NCI-H82 (cell line): Measurements from ENCODE around the gene WHRN.
A peak's percentile ranks its signal among the peaks of the same experiment; 100 is the strongest.

Experiments used
- DNase-seq: peaks from one replicate; lab custom pipeline; 2025; lab: John Stamatoyannopoulos, UW

The WHRN gene

DNA sequence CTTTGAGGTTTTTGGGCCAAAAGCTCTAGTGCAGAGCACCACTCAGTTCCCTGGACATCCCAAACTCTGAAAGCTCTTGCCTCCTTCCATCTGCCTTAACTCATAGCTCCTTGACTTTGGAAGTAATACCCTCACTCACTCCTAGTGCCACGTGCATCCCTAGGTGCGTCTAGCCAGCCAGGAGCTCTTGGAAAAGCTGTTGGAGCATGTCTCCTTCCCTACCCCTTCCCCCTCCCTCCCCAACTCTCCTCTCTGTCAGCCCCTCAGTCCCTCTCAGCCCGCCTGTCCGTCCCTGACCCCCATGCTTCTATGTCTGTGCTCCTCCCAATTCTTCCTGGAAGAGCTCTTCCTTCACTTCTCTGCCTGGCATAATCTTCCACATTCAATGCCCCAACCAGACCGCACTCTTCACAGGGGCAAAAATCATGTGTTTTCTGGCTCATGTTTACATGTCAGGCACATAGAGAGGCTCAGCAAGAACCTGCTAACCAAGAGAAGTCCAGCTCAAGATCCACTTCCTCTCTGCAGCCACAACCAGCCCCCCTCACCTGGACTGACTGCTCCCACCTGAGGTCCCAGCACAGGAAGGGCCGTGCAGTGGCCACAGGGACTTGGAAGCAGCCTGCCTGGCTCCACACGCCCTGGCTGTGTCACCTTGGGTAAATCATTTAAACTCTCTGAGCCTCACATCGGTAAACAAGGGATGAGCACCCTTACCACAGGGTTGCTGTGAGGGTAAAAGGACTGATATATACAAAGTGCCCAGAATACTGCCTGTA is 58.4 kb downstream of the WHRN start:
- DNase-seq: no peak

DNA sequence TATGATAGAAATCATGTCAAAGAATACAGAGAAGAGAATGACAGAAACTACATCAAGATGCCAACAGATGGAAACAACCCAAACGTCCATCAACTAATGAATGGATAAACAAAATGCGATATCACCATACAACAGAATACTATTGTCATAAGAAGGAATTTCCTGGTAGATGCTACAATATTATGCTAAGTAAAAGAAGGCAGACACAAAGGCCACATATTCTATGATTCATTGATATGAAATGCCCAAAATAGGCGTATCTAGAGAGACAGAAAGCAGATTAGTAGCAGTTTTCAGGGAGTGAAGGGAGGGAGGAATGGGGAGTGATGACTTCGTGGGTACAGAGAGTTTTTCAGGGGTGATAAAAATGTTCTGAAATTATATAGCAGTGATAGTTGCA is 59.2 kb downstream of the WHRN start:
- no peak for DNase-seq

DNA sequence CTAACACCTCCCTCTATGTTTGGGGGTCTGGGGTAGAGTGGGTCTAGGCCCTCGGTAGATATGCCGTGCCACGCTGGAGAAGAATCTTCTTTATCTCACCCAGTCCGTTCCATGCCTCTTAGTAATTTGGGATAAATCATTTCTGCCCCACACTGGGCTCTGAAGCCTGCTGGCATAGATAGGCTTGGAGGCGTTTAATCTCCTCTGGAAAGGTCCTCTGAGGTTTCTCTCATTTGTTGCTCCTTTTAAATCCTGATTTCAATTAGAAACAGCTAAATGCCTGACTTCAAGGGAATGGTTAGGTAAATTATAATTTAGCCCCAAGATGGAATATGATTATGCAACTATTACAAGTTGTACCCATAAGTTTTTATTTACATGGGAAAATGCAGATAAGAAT is 59.7 kb downstream of the WHRN start:
- DNase-seq: no peak

DNA sequence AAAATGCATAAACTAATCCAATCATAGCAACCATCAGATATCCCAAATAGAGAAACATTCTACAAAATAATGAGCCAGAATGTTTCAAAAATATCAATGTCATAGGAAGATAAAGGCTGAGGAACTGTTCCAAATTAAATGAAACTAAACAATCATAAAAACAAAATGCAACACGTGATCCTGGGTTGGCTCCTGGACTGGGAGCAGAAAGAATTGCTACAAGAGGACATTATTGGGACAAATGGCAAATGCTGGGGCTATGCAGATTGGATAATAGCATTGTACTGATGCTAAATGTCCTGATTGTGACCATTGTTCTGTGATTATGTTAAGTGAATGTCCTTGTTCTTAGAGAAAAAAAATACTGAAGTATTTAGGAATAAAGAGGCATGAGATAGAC is 63.3 kb downstream of the WHRN start:
- DNase-seq: no peak

DNA sequence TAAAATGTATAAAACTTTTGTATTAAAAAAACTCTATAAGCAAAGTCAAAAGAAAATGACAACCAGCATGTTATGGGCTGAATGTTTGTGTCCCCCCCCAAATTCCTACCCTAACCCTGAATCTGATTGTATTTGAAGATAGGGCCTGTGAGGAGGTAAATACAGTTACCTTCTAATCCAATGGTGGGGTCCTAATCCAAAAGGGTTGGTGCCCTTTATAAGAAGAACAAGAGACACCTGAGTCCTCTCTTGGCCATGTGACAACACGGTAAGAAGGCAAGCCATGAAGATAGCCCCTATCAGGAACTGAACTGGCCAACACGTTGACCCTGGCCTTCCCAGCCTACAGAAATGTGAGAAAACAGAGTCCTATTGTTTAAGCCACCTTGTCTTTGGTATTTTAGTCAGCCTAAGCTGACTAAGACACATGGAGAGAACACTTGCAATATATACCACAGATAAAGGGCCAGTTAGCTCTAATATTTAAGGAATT is 67.8 kb downstream of the WHRN start:
- no peak for DNase-seq

DNA sequence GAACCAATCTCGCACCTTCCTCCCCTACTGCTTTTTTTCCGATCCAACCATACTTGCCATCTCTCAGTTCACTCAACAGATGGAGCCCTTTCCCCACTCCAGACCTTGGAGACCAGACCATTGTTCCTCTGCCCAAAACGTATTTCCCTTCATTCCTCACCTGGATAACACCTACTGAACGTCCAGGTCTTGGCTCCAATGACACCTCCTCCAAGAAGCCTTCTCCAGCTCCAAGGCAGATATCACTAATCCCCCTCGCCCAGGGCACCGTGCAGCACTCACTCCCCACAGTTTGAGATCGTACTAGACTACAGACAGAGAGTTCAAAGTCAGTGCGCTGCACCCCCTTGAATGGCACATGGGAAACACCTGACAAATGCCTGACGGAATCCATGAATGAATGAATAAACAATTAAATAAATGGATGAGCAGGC is 70.4 kb downstream of the WHRN start:
- DNase-seq: peak; percentile 59

DNA sequence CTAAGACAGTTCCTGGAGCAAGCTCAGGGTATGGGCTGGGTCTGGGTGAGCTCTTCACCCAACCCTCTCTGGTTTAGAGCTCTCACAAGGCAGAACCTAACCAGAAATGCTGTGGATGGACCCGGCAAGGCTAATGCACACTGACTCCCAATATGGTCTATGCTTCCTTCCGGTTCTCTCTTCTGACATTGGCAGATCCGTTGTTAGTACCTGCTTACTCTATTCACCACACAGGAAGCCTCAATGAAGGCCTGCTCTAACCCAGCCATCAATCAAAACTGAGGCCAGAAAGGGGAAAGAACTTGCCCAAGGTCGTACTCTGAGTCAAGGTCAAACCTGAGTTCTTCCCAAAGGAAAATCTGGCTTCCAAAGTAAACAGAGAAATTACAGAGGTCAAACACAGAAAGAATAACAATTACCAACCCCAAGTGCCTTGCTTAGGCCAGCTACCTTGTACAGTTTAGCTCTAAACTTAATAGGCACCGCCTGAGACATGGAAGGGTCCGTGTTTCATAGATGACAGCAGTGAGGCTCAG is 71.5 kb downstream of the WHRN start:
- no peak for DNase-seq

DNA sequence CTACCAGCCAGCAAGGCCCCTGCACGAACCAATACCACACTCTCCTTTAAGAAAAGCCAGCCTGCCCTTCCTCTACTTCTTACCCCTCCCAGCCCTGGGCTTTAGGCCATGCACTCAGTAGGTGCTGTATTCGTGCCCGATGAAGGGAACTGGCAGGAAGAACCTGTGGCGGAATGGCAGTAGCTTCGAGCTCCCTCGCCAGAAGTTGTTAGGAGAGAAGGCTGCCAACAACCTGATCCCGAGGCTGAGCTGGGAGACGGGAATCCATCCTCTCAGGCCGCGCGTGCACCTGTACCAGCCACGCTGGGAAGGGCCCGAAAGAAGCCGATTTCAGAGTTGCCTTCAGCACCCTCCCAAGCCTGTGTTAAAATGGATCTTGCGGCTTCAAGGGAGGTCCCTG is 72.2 kb downstream of the WHRN start:
- no peak for DNase-seq

DNA sequence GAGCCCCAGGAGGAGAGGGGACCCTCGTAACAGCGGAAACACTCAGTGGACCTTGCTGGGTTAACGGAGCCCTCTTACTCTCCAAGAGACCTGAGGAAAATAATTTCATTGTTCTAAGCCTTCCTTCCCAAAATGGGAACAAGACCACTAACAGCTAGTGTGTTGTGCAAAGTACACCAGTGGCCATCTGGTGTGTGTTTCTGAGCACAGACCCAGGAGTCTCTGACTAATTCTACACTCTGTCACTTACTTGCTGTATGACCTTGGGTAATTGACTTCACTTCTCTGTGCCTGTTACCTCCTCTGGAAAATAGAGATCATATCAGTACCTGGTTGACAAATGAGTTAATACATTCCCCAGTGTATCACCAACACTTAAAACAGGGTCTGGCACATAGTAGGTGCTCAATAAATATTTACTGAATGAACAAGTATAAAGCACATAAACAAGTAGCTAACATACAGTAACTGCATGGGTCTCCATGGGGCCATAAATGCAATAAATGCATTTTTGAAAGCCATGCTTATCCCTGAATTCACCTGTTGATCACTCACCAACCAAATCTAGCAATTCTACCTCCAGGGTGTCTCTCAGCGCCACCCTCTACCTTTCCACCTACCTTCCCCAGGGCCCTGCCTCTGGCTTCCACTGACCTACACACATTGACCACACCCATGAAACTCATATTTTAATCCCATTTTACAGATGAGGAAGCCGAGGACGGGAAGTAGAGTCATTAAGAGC is 72.8 kb downstream of the WHRN start:
- no peak for DNase-seq

DNA sequence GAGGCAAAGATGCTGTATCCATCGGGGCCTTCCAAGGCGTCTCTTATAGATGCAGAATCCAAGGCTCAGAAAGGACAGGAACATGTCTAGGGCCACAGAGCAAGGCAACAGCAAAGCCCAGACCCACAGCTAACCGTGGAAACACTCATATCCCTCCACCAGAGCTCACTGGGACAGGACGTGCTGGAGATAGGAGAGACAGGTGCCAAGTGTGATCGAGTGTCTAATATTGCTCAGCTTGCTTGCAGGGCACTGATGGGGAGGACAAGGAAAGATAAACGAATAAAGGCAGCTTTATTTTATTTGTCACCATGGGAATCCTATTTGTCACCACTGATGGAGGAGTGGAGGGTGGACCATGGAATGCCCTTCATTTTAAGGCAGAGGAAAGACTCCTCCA is 73.5 kb downstream of the WHRN start:
- DNase-seq: no peak

DNA sequence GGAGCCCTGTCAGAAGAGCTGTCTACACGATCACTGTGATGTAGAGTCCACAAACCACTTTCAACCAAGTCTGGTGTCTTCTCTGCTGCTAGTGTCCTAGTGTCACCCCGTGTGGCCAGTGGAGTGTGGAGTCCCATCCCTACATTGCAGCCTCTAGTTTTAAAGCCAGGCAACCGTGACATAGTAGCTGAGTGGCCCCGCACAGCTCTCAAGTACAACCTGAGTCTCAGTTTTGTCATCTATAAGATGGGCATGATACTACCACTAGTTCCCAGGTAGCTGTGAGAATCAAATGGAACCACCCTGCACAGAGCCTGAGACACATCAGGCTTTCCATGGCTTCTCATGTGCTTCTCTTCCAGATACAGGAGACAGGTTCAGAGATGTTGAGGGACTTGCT is 74.3 kb downstream of the WHRN start:
- DNase-seq: no peak

DNA sequence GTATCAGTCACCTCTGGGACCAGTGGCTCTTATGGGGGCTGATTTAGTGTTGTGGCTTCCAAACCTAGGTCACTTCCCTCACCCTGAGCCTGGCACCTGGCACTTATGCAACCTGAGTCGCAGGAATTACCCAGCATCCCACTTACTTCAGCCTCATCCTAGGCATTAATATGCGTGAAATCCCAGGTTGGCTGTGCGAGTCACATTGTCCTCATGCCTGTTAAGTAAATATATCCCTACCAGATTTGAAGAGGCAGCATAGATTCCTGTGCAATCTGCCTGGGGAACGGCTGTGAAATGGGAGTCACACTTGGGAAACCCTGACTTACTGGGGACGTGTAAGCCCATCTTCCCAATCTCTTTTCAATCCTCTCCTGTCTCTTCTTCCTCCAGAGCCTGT is 74.8 kb downstream of the WHRN start:
- DNase-seq: peak; percentile 11

DNA sequence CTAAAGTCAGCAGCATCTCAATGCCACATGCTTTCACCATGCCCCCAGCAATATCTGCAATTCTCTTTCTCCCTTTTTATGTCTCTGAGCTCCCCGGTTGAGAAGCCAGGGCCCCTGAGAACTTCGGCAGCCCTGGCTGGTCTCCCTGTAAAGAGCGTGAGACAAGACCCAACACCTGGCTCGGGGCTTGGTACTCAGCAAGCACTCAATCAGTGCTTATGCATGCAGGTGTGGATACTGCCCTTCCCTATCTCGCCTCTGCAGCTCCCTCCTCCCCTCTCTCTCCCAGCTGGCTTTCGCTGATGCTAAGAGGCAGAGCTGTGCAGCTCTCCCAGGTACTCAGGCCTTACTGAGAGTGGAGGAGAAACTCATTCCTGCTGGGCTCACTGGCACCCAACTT is 75.8 kb downstream of the WHRN start:
- DNase-seq: no peak

DNA sequence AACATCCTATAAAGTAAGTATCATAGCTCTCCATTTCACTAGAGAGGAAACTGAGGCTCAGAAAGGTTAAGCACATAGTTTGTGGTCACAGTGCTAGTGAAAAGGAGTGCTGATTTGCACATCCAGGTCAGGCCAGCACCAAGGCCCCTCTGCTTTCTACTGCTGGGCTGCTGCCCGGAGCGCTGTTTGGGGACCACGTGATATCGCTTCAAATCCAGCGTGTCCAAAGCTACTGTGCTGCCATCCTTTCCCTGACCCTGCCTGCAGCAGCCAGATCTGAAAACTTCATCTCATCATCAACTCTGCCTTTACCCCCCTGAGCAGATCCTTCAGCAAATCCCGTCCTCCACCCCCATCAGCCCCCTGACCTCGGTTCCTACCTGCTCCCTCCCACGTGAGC is 76.8 kb downstream of the WHRN start:
- no peak for DNase-seq

DNA sequence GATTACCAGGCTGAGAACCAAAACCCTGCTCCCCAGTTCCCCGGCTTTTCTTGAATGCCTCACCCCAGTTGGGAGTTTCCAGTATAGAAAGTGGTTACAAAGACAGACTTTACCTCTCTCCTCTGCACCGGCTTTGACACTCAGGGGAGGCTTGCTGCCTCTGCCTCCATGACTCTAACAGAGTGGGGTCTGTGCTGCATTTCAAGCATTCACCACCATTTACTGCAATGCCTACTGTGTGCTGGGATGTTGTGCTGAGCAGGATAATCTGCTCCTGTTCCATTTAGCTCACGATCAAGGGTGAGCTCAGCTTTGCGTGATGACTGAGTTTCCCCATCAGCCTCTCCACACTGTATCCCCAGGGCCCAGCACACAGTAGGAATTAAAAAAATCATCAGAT is 77.6 kb downstream of the WHRN start:
- no peak for DNase-seq

DNA sequence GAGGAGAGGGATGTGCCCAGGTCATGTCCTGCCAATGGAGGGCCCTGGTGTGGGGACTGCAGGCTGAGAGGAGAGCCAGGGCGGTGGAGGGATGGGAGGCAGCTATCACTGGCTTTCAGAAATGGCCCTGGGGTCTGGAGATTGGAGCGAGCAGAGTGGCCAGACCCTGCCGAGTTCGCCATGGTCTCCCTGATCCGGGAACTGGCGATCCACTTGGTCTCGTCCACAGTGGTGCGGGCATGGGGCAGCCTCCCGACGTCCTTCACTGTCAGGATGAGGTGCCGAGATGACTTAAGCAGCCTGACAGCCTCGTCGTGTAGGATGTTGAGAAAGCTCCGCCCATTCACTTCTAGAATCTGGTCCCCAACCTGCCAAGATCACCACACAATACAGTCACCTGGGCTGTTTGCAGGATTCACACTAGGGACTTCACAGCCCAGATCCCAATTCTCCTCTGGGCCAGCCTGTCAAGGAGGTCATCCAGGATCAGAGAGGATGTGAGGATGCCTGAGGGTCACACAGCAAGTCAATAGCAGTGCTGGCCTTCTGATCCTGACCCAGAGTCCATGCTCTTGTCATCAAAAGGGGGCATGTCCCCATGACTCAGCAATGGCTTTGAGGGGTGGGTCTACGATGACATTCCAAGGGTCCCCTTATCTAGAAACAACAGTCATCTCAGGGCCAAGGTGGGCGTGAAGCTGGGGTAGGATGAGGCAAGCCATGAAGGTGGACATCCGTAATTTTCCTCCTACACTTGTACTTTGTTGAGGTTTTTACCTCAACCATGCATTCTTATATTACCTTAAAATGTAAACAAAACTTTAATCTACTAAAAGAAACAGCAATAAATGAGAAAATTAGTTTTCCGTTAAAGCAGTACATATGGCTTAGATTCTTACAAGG is 79.0 kb downstream of the WHRN start:
- no peak for DNase-seq

DNA sequence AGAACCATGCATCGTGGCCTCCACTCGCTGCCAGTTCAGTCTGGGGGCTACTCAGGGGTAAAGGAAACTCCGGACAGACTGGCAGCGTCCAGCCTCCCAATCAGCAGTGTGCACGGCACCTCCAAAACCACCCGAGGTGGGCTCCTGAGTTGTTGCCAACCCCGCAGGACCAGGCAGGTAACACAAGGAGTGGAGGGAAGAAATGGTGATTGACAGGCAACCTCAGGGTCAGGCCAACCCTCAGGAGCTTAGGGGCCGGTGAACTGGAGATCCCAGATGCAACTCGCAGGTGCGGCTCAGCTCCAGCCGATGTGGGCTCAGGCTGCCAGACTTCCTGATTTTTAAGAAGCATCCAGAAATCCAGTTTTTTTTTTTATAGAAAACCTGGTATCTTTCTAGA is 80.1 kb downstream of the WHRN start:
- DNase-seq: no peak

DNA sequence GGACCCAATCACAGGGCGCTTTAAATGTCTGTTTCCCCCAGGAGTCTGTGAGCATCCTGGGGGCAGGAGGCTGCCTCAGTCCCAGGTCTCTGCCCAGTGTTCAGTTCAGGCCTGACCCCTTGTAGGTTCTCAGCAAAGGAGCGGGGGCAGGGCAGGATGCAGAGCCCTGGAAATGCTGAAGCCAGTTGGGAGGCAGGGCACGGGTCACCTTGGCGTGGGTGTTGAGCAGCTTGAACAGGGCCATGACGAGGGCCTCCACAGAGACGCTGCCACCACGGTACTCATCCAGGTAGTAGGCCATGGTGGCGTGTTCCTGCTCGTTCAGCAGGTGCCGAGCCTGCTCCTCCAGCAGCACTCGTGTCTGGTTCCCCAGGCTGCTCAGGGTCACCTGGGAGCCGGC is 81.1 kb downstream of the WHRN start:
- DNase-seq: no peak

DNA sequence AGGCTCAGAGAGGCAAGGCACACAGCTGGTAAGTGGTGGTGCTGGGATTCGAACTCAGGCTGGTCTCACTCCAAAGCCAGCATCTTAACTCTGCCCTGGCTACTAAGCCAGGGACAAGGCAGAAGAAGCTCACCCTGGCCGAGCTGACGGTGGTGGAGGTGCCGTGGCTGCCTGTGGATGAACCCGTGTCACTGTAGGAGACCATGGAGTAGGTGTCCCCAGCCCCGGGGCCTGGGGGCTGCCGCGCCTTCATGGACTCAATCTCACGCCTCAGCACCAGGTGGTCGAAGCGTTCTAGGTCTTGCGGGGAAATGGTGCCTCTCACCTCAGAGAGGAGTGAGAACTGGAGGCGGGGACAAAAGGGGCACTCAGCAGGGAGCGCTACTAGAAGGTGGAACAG is 82.1 kb downstream of the WHRN start:
- DNase-seq: no peak

DNA sequence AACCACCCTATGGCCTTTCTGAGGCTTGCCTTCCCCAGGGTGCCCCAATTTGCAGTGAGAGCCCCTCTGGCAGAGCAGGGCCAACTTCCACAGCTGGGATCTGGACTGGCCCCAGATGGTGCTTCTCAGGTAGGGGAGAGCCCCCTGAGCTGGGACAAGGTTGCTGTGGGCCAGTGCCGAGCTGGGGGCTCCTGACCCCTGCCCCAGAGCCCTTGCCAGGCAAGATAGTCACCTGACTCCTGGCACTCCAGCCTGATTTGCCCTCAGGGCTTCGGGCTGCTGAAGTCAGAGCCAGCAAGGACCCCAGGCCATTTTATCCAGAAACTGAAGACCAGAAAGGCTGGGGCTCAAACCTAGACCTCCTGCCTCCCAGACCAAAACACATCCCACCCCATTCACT is 84.1 kb downstream of the WHRN start:
- no peak for DNase-seq

DNA sequence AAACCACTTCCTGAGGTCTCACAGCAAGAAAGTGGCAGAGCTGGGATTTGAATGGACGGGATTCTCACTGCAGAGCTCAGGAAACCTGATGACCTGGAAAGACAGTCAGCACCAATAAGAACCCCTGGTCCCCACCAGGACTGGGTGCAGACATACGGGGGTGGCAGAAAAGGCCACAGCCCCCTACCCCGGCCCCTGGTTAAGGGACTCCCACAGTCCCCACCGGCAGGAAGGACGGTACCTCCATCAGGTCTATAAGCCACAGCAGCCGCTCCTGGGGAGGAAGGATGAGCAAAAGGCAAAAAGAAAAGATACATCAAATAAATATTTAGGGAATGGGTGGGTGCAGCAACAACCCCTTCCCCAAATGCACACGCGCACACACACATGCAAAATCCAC is 85.5 kb downstream of the WHRN start:
- no peak for DNase-seq

DNA sequence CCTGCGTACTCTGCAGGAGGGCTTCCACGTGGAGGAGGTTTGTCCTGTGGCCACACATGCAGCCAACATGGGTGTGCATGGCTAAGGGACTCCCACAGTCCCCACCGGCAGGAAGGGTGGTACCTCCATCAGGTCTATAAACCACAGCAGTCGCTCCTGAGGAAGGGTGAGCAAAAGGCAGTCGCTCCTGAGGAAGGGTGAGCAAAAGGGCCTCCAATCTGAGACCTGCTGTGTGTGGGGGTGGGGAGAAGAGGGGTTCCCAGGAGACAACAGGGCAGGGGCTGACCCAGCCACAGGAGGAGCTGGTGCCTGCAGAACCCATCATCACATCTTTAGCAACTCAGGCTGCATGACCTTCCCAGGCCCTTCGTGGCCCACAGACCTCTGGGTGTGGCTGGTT is 87.2 kb downstream of the WHRN start:
- no peak for DNase-seq
